ENCODE results near the gene SELPLG. TPM values are rescaled to one million over a fixed set of nuclear protein-coding genes. Genes with fewer than 3 reads are reported as not detected.

SELPLG gene
- total and polyA plus RNA-seq, 4 experiments from 2014 or later: 175 to 781 (median 330) TPM

GRCh38 chr12:108583991-108584390 lies 49.7 kb downstream of the SELPLG start:
- Mint-ChIP-seq H3K4me3 (no peak overlapping the region), H3K9me3 (no peaks in the 10 kb centered on the region), H3K4me1 (peaks cover 0 to 1% (median under 1%) of the 10 kb centered on the region in 4 donors), H3K36me3 (no peaks in the 10 kb centered on the region), H3K27ac (no peak overlapping the region), H3K27me3 (peaks cover 0 to 1% of the 10 kb centered on the region in 2 donors)
- no peak for DNase-seq
- H3K27me3 ChIP-seq (ENCODE audit: insufficient read depth, low read length): no peaks in the 10 kb centered on the region
- no peaks in the 10 kb centered on the region for H3K9me3 ChIP-seq (ENCODE audit: control insufficient read depth in 1 of 2, low read length in 2 of 2)
- H3K4me3 ChIP-seq (ENCODE audit: low read length in 2 of 2): no peak overlapping the region
- no peak overlapping the region for H3K27ac ChIP-seq (ENCODE audit: low read depth, low read length)
- ChIA-PET CTCF (ENCODE audit: partially characterized antibody) (no interaction called here), POLR2A (ENCODE audit: partially characterized antibody) (no interaction called here)
- intact Hi-C loops (cut with micrococcal nuclease): no loop called here
- H3K36me3 ChIP-seq (ENCODE audit: insufficient read depth, low read length): no peaks in the 10 kb centered on the region
- H3K4me1 ChIP-seq (ENCODE audit: insufficient read depth, low read length): no peaks in the 10 kb centered on the region

GRCh38 chr12:108582978-108583770 lies 50.5 kb downstream of the SELPLG start:
- intact Hi-C loops (cut with micrococcal nuclease): no loop called here
- H3K9me3 Mint-ChIP-seq: peaks cover 0 to 1% (median 0%) of the 10 kb centered on the region in 8 donors
- CTCF ChIA-PET (ENCODE audit: partially characterized antibody): interaction anchor here (1.0 to 1.4 kb wide), 2 partner anchors 35 to 81 kb away, joined by 3 to 7 read pairs; no protein-coding TSS in a partner anchor
- H3K36me3 Mint-ChIP-seq: no peaks in the 10 kb centered on the region
- Histone ChIP-seq H3K27me3 (ENCODE audit: insufficient read depth, low read length) (no peaks in the 10 kb centered on the region), H3K9me3 (ENCODE audit: control insufficient read depth in 1 of 2, low read length in 2 of 2) (no peaks in the 10 kb centered on the region), H3K4me1 (ENCODE audit: insufficient read depth, low read length) (no peaks in the 10 kb centered on the region), H3K36me3 (ENCODE audit: insufficient read depth, low read length) (no peaks in the 10 kb centered on the region), H3K27ac (ENCODE audit: low read depth, low read length) (no peak overlapping the region), H3K4me3 (ENCODE audit: low read length in 2 of 2) (no peak overlapping the region)
- H3K27me3 Mint-ChIP-seq: peaks cover 0 to 1% of the 10 kb centered on the region in 2 donors
- POLR2A ChIA-PET (ENCODE audit: partially characterized antibody): no interaction called here
- no peak overlapping the region for H3K4me3 Mint-ChIP-seq
- H3K4me1 Mint-ChIP-seq: peaks cover 0 to 6% (median under 1%) of the 10 kb centered on the region in 4 donors
- no peak for DNase-seq
- peak overlapping the region in 1 of 7 donors; percentile 76 for H3K27ac Mint-ChIP-seq

GRCh38 chr12:108582509-108582908 lies 51.2 kb downstream of the SELPLG start:
- Histone ChIP-seq H3K4me3 (ENCODE audit: low read length in 2 of 2) (no peak overlapping the region), H3K27ac (ENCODE audit: low read depth, low read length) (no peak overlapping the region), H3K4me1 (ENCODE audit: insufficient read depth, low read length) (no peaks in the 10 kb centered on the region), H3K36me3 (ENCODE audit: insufficient read depth, low read length) (no peaks in the 10 kb centered on the region), H3K9me3 (ENCODE audit: control insufficient read depth in 1 of 2, low read length in 2 of 2) (no peaks in the 10 kb centered on the region), H3K27me3 (ENCODE audit: insufficient read depth, low read length) (no peaks in the 10 kb centered on the region)
- Mint-ChIP-seq H3K4me1 (peaks cover 0 to 7% (median under 1%) of the 10 kb centered on the region in 4 donors), H3K27ac (no peak overlapping the region), H3K4me3 (no peak overlapping the region), H3K9me3 (peaks cover 0 to 1% (median 0%) of the 10 kb centered on the region in 8 donors), H3K36me3 (no peaks in the 10 kb centered on the region), H3K27me3 (peaks cover 0 to 1% of the 10 kb centered on the region in 2 donors)
- DNase-seq: no peak
- ChIA-PET POLR2A (ENCODE audit: partially characterized antibody) (no interaction called here), CTCF (ENCODE audit: partially characterized antibody) (interaction anchor here (1.0 to 1.4 kb wide), 2 partner anchors 35 to 81 kb away, joined by 3 to 7 read pairs; no protein-coding TSS in a partner anchor)
- intact Hi-C loops (cut with micrococcal nuclease): no loop called here

- Mint-ChIP-seq H3K4me1 (peaks cover 0 to 9% (median 2%) of the 10 kb centered on the region in 4 donors), H3K27ac (no peak overlapping the region), H3K9me3 (peaks cover 0 to 1% (median 0%) of the 10 kb centered on the region in 8 donors), H3K4me3 (no peak overlapping the region), H3K27me3 (peaks cover 0 to 1% of the 10 kb centered on the region in 2 donors), H3K36me3 (no peaks in the 10 kb centered on the region)
- no peaks in the 10 kb centered on the region for H3K9me3 ChIP-seq (ENCODE audit: control insufficient read depth in 1 of 2, low read length in 2 of 2)
- ChIA-PET POLR2A (ENCODE audit: partially characterized antibody) (interaction anchor here (0.7 kb wide), 1 partner anchor 54 kb away, joined by 3 read pairs; no protein-coding TSS in a partner anchor), CTCF (ENCODE audit: partially characterized antibody) (interaction anchor here (1.0 to 1.4 kb wide), 2 partner anchors 36 to 82 kb away, joined by 3 to 7 read pairs; no protein-coding TSS in a partner anchor)
- H3K36me3 ChIP-seq (ENCODE audit: insufficient read depth, low read length): no peaks in the 10 kb centered on the region
- H3K27ac ChIP-seq (ENCODE audit: low read depth, low read length): no peak overlapping the region
- no peak for DNase-seq
- H3K4me1 ChIP-seq (ENCODE audit: insufficient read depth, low read length): no peaks in the 10 kb centered on the region
- intact Hi-C loops (cut with micrococcal nuclease): no loop called here
- H3K27me3 ChIP-seq (ENCODE audit: insufficient read depth, low read length): no peaks in the 10 kb centered on the region
- no peak overlapping the region for H3K4me3 ChIP-seq (ENCODE audit: low read length in 2 of 2)
Observed at GRCh38 chr12:108581311-108582227, 52.1 kb downstream of the SELPLG start.

- ChIA-PET CTCF (ENCODE audit: partially characterized antibody) (interaction anchor here (0.7 kb wide), 1 partner anchor 85 kb away, joined by 3 read pairs; no protein-coding TSS in a partner anchor), POLR2A (ENCODE audit: partially characterized antibody) (no interaction called here)
- H3K4me1 ChIP-seq (ENCODE audit: insufficient read depth, low read length): peaks cover 6% of the 10 kb centered on the region
- Mint-ChIP-seq H3K36me3 (no peaks in the 10 kb centered on the region), H3K27ac (peak overlapping the region in 1 of 7 donors; percentile 24), H3K27me3 (peaks cover 0 to 1% of the 10 kb centered on the region in 2 donors), H3K4me1 (peaks cover under 1 to 13% (median 9%) of the 10 kb centered on the region in 4 donors), H3K9me3 (peaks cover 0 to 1% (median 0%) of the 10 kb centered on the region in 8 donors), H3K4me3 (no peak overlapping the region)
- intact Hi-C loops (cut with micrococcal nuclease): no loop called here
- no peak for DNase-seq
- H3K9me3 ChIP-seq (ENCODE audit: control insufficient read depth in 1 of 2, low read length in 2 of 2): no peaks in the 10 kb centered on the region
- no peaks in the 10 kb centered on the region for H3K27me3 ChIP-seq (ENCODE audit: insufficient read depth, low read length)
- no peak overlapping the region for H3K4me3 ChIP-seq (ENCODE audit: low read length in 2 of 2)
- H3K36me3 ChIP-seq (ENCODE audit: insufficient read depth, low read length): no peaks in the 10 kb centered on the region
- H3K27ac ChIP-seq (ENCODE audit: low read depth, low read length): no peak overlapping the region
Observed at GRCh38 chr12:108580531-108580930, 53.2 kb downstream of the SELPLG start.

- Mint-ChIP-seq H3K4me1 (peaks cover 12 to 28% (median 17%) of the 10 kb centered on the region in 4 donors), H3K4me3 (no peak overlapping the region), H3K36me3 (no peaks in the 10 kb centered on the region), H3K27ac (peak overlapping the region in 4 of 7 donors; percentile 29 to 36 (median 32)), H3K27me3 (peaks cover 0 to 1% of the 10 kb centered on the region in 2 donors), H3K9me3 (peaks cover 0 to 1% (median 0%) of the 10 kb centered on the region in 8 donors)
- ChIA-PET POLR2A (ENCODE audit: partially characterized antibody) (no interaction called here), CTCF (ENCODE audit: partially characterized antibody) (interaction anchor here (1.1 to 2.4 kb wide), 2 partner anchors 39 kb away, joined by 3 to 12 read pairs; no protein-coding TSS in a partner anchor)
- H3K4me3 ChIP-seq (ENCODE audit: low read length in 2 of 2): no peak overlapping the region
- no peak for DNase-seq
- H3K27ac ChIP-seq (ENCODE audit: low read depth, low read length): no peak overlapping the region
- H3K4me1 ChIP-seq (ENCODE audit: insufficient read depth, low read length): peaks cover 20% of the 10 kb centered on the region
- intact Hi-C loops (cut with micrococcal nuclease): no loop called here
- H3K27me3 ChIP-seq (ENCODE audit: insufficient read depth, low read length): no peaks in the 10 kb centered on the region
- no peaks in the 10 kb centered on the region for H3K9me3 ChIP-seq (ENCODE audit: control insufficient read depth in 1 of 2, low read length in 2 of 2)
- no peaks in the 10 kb centered on the region for H3K36me3 ChIP-seq (ENCODE audit: insufficient read depth, low read length)
Observed at GRCh38 chr12:108578813-108579212, 54.9 kb downstream of the SELPLG start.

All from CD4-positive, alpha-beta memory T cell (primary cell).